K562 (cell line): Measurements from ENCODE around the gene HNF4A. TPM values are rescaled to one million over a fixed set of nuclear protein-coding genes. Genes with fewer than 3 reads are reported as not detected.

ENCODE experiments used
- ATAC-seq: fragments of 200-7000 bp; cut with Tn5 transposase; 3 replicates; pipeline ENCODE4 v1.9.1; 2020; ENCODE audit warnings: moderate library complexity
- BruUV-seq: library from RNA; stranded (reverse); fragments of 400-500 nt; replicated peaks from 2 replicates; lab custom pipeline; 2021; lab: Mats Ljungman, UMichigan
- CTCF ChIA-PET: fragments of 300-600 bp; formaldehyde crosslinking; extraction: SDS; loops from one replicate; lab custom pipeline; 2021; ENCODE audit warnings: low intra/inter-chr PET ratio; lab: Yijun Ruan, JAX
- POLR2A ChIA-PET: fragments of 300-600, 350-650 bp; sonication (Branson Sonifier 250); formaldehyde crosslinking; extraction: SDS; loops from one replicate; lab custom pipeline; 2021; ENCODE audit warnings: antibody characterized with exemption, inconsistent platforms; lab: Yijun Ruan, JAX
- DNase-seq, 4 experiments: peaks; one replicate each; pipeline versions ENCODE4 v3.0.0 to v3.0.0-alpha.2; 2011 to 2018; ENCODE audit warnings: low spot score in 3 of 4, mixed read lengths in 3 of 4; ENCODE audit errors: extremely low read depth in 1 of 4
- FAIRE-seq: peaks from 2 replicates; lab custom pipeline; 2011; peaks lifted over from hg19 to GRCh38; lab: Jason Lieb, UNC
- H2AFZ ChIP-seq: 2 replicates; pipeline ENCODE4 v1.6.0; 2011; ENCODE audit warnings: low read depth, low read length, control low read depth, inconsistent platforms
- H3K27ac ChIP-seq: fragments of 200-600 bp; 3 replicates; pipeline ENCODE4 v1.8.0; 2011; ENCODE audit warnings: low read depth, mild to moderate bottlenecking, control low read depth, inconsistent platforms, low read length, moderate library complexity, mixed read lengths; ENCODE audit errors: extremely low read depth
- H3K27me3 ChIP-seq, 2 experiments: fragments of 300-600 bp in 1 of 2; 2 replicates in 1 of 2; 3 replicates in 1 of 2; pipeline versions ENCODE4 v1.6.0 to v1.8.0; 2011; ENCODE audit warnings: inconsistent platforms in 2 of 2, low read length in 2 of 2, mild to moderate bottlenecking in 1 of 2, mixed read lengths in 1 of 2, moderate library complexity in 1 of 2; ENCODE audit not compliant: control insufficient read depth in 2 of 2, insufficient read depth in 2 of 2
- H3K36me3 ChIP-seq: fragments of 300-600 bp; 3 replicates; pipeline ENCODE4 v1.8.0; 2011; ENCODE audit warnings: mild to moderate bottlenecking, low read length, inconsistent platforms; ENCODE audit not compliant: control insufficient read depth, insufficient read depth
- H3K4me1 ChIP-seq, 2 experiments: fragments of 200-600 bp in 1 of 2; replicated peaks in 1 of 2; 2 replicates in 1 of 2; 3 replicates in 1 of 2; pipeline versions ENCODE4 v1.5.1 to v1.8.0; 2011; ENCODE audit warnings: inconsistent platforms in 2 of 2, low read length in 2 of 2, mild to moderate bottlenecking in 1 of 2, mixed read lengths in 1 of 2, moderate library complexity in 1 of 2; ENCODE audit not compliant: control insufficient read depth in 2 of 2, insufficient read depth in 2 of 2
- H3K4me2 ChIP-seq: 2 replicates; pipeline ENCODE4 v1.6.1; 2011; ENCODE audit warnings: low read length, control low read depth, inconsistent platforms, mixed read lengths; ENCODE audit not compliant: insufficient read depth
- H3K4me3 ChIP-seq: fragments of 200-600 bp; sonication (generic), shearing (Covaris generic); 2 replicates; pipeline ENCODE4 v1.5.1; 2016; ENCODE audit warnings: control low read depth, inconsistent platforms
- H3K79me2 ChIP-seq: fragments of 200-600 bp; 3 replicates; pipeline ENCODE4 v1.8.0; 2011; ENCODE audit warnings: low read length, inconsistent platforms; ENCODE audit not compliant: control insufficient read depth, insufficient read depth
- H3K9ac ChIP-seq, 2 experiments: 2 replicates each; pipeline versions ENCODE4 v1.6.0 to v1.6.1; 2011; ENCODE audit warnings: low read depth in 2 of 2, low read length in 2 of 2, control low read depth in 1 of 2, inconsistent platforms in 1 of 2, mild to moderate bottlenecking in 1 of 2, mixed read lengths in 1 of 2; ENCODE audit not compliant: insufficient read depth in 1 of 2
- H3K9me1 ChIP-seq: one replicate; pipeline ENCODE4 v1.6.0; 2011; ENCODE audit warnings: inconsistent platforms, mild to moderate bottlenecking, low read length, moderate library complexity; ENCODE audit not compliant: control insufficient read depth, insufficient read depth
- H3K9me3 ChIP-seq: replicated peaks from 2 replicates; pipeline ENCODE4 v1.5.1; 2011; ENCODE audit warnings: low read depth, low read length, inconsistent platforms; ENCODE audit not compliant: control insufficient read depth, insufficient read depth
- H4K20me1 ChIP-seq: replicated peaks from 2 replicates; pipeline ENCODE4 v1.6.1; 2011; ENCODE audit warnings: low read length, inconsistent platforms, mixed read lengths; ENCODE audit not compliant: control insufficient read depth, insufficient read depth
- ETS2 ChIP-seq: IDR thresholded peaks from 2 replicates; pipeline ENCODE4 v1.6.1; 2016; ENCODE audit warnings: borderline replicate concordance, missing genetic modification characterization, mild to moderate bottlenecking, moderate library complexity, missing compliant biosample characterization; ENCODE audit not compliant: poor library complexity, severe bottlenecking
- EWSR1 ChIP-seq: fragments of 450-650 bp; IDR thresholded peaks from 2 replicates; pipeline ENCODE4 v1.6.1; 2018; ENCODE audit warnings: borderline replicate concordance, mild to moderate bottlenecking, low read depth, moderate library complexity; ENCODE audit not compliant: partially characterized antibody
- GTF2F1 ChIP-seq: IDR thresholded peaks from 2 replicates; pipeline ENCODE4 v1.6.1; 2011; ENCODE audit warnings: low read depth, low read length, improper control_type of control experiment
- KAT8 ChIP-seq: fragments of 450-650 bp; IDR thresholded peaks from 2 replicates; pipeline ENCODE4 v1.6.1; 2016; ENCODE audit warnings: low read depth, mild to moderate bottlenecking
- MBD2 ChIP-seq: sonication (generic); IDR thresholded peaks from 2 replicates; pipeline ENCODE4 v1.6.1; 2016; ENCODE audit warnings: low read depth, borderline replicate concordance
- RB1 ChIP-seq: fragments of 450-650 bp; IDR thresholded peaks from 2 replicates; pipeline ENCODE4 v1.6.1; 2017; ENCODE audit warnings: low read depth, mild to moderate bottlenecking
- RBM39 ChIP-seq: fragments of 200-400 bp; formaldehyde crosslinking; optimal IDR thresholded peaks from 2 replicates; pipeline ENCODE3; 2018; ENCODE audit warnings: low read depth, low read length
- ZNF707 ChIP-seq: fragments of 250-450 bp; sonication (Bioruptor Pico); conservative IDR thresholded peaks from 2 replicates; pipeline ENCODE4 v1.8.0; 2022; ENCODE audit warnings: inconsistent platforms, mild to moderate bottlenecking, moderate library complexity
- ZNF778 ChIP-seq: fragments of 450-650 bp; formaldehyde crosslinking; IDR thresholded peaks from 2 replicates; pipeline ENCODE4 v1.4.0; 2020; ENCODE audit warnings: mild to moderate bottlenecking, moderate library complexity
- WGBS: fragments of 100-300 bp; shearing (Covaris generic); methylation state at CpG from one replicate; pipeline ENCODE4 v1.1.6; 2016; ENCODE audit warnings: low coverage, mixed read lengths; ENCODE audit not compliant: insufficient coverage; ENCODE audit errors: missing lambda C conversion rate; 5-methylcytosine and 5-hydroxymethylcytosine counted together
- in situ Hi-C: fragments of 300-500 bp; cut with MboI; formaldehyde crosslinking; loops from 4 replicates; pipeline ENCODE4 v1.15.0; 2018; ENCODE audit warnings: inconsistent platforms, mixed read lengths
- intact Hi-C: fragments of 100-400 bp; cut with micrococcal nuclease; formaldehyde crosslinking; loops from 2 replicates; pipeline ENCODE4 v1.14.2; 2022
- polyA plus RNA-seq, 8 experiments: library from polyadenylated mRNA; depleted of rRNA in 4 of 8; stranded (reverse) in 5 of 8; unstranded in 3 of 8; fragments of >200 nt; fragmentation: Nextera tagmentation in 2 of 8; fragmentation: Illumina TruSeq in 1 of 8; extraction: Ambion mirVana in 2 of 8; extraction: Trizol in 1 of 8; gene quantifications; 2 replicates each; pipeline versions ENCODE4 v1.2.1 to v1.2.3, GENCODE V29; 2011 to 2014; ENCODE audit warnings: inconsistent platforms in 1 of 8, missing spikeins in 1 of 8
- total RNA-seq, 7 experiments: library from RNA; depleted of rRNA in 6 of 7; stranded (reverse); fragments of >200 nt in 6 of 7; fragmentation: Illumina TruSeq in 2 of 7; extraction: Trizol in 2 of 7; gene quantifications; 2 replicates each; pipeline versions ENCODE4 v1.2.1 to v1.2.3, GENCODE V29; 2011 to 2021; ENCODE audit warnings: low replicate concordance in 1 of 7
- TF ChIP-seq, protein P1 (sequence below), 2 experiments: fragments of 450-650 bp; IDR thresholded peaks; 2 replicates each; pipeline ENCODE4 v1.6.1; 2016
- TF ChIP-seq, protein P2 (sequence below): IDR thresholded peaks from 2 replicates; pipeline ENCODE4 v1.6.1; 2016; ENCODE audit warnings: missing genetic modification characterization, missing compliant biosample characterization

The HNF4A gene
- total and polyA plus RNA-seq, 9 of the 15 experiments (the other 6 are each of a cell fraction or from before 2014, with no cell fraction given), result 0.03 to 0.27 (median 0.08) TPM; not detected in 5

DNA sequence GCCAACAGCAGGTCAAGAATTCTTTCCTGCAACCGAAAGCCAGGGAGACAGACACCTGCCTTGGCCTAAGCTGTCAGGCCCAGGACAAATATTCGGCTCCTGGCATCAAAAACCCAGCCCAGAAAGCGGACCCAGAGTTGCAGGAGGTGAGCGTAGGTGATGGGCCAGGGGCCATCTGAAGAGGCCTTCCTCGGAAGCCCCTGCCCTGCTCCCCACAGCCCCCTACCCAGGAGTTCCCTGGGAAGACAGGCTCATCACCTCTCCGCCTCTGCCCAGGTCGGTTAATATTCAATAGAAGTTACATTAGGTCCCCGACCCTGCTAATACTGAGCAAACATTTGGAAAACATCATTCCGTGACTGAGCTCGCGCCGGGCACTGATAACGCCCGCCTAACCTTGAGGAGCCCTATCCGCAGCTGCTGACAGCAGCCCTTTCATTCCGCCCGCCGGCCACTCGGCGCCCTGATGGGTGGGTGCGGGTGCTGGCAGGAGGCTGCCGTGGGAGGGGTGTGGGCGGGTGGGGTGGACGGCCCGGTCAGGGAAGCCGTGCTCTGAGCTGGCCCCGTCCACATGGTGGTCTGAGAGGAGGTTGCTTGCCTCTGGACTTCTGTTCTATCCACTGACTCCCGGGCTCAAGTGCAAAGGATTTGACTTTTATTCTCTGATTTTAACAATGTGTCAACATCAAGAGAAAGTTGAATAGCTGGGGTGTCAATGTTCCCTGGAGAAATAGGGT lies 55.7 kb downstream of the HNF4A start:
- WGBS, result 29% methylated on average over 25 of the region's 28 CpGs
- TF ChIP-seq GTF2F1 (no peak), MBD2 (no peak), RBM39 (no peak), KAT8 (no peak), ZNF778 (no peak), ZNF707 (CRISPR knock-in tag) (no peak), ETS2 (tag) (no peak), RB1 (no peak), EWSR1 (no peak)
- TF ChIP-seq, protein P1, sequence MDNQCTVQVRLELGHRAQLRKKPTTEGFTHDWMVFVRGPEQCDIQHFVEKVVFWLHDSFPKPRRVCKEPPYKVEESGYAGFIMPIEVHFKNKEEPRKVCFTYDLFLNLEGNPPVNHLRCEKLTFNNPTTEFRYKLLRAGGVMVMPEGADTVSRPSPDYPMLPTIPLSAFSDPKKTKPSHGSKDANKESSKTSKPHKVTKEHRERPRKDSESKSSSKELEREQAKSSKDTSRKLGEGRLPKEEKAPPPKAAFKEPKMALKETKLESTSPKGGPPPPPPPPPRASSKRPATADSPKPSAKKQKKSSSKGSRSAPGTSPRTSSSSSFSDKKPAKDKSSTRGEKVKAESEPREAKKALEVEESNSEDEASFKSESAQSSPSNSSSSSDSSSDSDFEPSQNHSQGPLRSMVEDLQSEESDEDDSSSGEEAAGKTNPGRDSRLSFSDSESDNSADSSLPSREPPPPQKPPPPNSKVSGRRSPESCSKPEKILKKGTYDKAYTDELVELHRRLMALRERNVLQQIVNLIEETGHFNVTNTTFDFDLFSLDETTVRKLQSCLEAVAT (IDR thresholded peaks at IDR 0.05), result no peak
- TF ChIP-seq, protein P2, sequence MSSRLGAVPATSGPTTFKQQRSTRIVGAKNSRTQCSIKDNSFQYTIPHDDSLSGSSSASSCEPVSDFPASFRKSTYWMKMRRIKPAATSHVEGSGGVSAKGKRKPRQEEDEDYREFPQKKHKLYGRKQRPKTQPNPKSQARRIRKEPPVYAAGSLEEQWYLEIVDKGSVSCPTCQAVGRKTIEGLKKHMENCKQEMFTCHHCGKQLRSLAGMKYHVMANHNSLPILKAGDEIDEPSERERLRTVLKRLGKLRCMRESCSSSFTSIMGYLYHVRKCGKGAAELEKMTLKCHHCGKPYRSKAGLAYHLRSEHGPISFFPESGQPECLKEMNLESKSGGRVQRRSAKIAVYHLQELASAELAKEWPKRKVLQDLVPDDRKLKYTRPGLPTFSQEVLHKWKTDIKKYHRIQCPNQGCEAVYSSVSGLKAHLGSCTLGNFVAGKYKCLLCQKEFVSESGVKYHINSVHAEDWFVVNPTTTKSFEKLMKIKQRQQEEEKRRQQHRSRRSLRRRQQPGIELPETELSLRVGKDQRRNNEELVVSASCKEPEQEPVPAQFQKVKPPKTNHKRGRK (tag), result no peak
- ATAC-seq, result no peak

More for the DNA sequence above, 55.7 kb downstream of the HNF4A start:
- Histone ChIP-seq H3K4me1 (peaks cover 10 to 12% of the 10 kb centered on the region in 2 experiments; a peak in 4 of 5 replicates), H3K79me2 (no peaks in the 10 kb centered on the region), H3K9me1 (no peaks in the 10 kb centered on the region), H3K9ac (no peak overlapping the region), H3K4me2 (no peak overlapping the region), H4K20me1 (no peaks in the 10 kb centered on the region; the same call in 1 of the 2 replicates), H3K4me3 (no peak overlapping the region), H3K27ac (no peak overlapping the region), H3K27me3 (peaks cover 18 to 44% of the 10 kb centered on the region in 2 experiments; a peak in 4 of 5 replicates), H3K36me3 (no peaks in the 10 kb centered on the region), H3K9me3 (no peaks in the 10 kb centered on the region), H2AFZ (no peak overlapping the region)
- POLR2A ChIA-PET, result interaction anchor here (0.7 to 1.1 kb wide), 3 partner anchors 222 to 954 kb away, joined by 3 to 5 read pairs (median 4); no protein-coding TSS in a partner anchor
- BruUV-seq, result no TSS peak
- in situ Hi-C loops, result no loop called here
- CTCF ChIA-PET, result no interaction called here
- no peak for DNase-seq
- FAIRE-seq, result no peak
- intact Hi-C loops, result no loop called here
